Mesenchymal stem cell (in vitro differentiated cells and primary cell): ENCODE results near the gene ETV3L.

ENCODE experiments used
- DNase-seq: peaks from one replicate; pipeline ENCODE4 v3.0.0-alpha.2; 2013
- H2AFZ ChIP-seq: one replicate; pipeline ENCODE4 v1.6.1; 2013; ENCODE audit warnings: low read depth, mild to moderate bottlenecking, control low read depth, inconsistent platforms, low read length, moderate library complexity
- H2AK5ac ChIP-seq: 2 replicates; pipeline ENCODE4 v1.6.1; 2013; ENCODE audit warnings: low read length, moderate library complexity, mild to moderate bottlenecking, inconsistent platforms; ENCODE audit not compliant: severe bottlenecking
- H2BK120ac ChIP-seq: one replicate; pipeline ENCODE4 v1.6.1; 2013; ENCODE audit warnings: low read depth, mild to moderate bottlenecking, inconsistent platforms, low read length, moderate library complexity
- H2BK12ac ChIP-seq, 2 experiments: one replicate each; pipeline ENCODE4 v1.6.1; 2013; ENCODE audit warnings: inconsistent platforms in 2 of 2, low read length in 2 of 2, mild to moderate bottlenecking in 2 of 2, moderate library complexity in 2 of 2, control low read depth in 1 of 2
- H2BK15ac ChIP-seq: one replicate; pipeline ENCODE4 v1.6.1; 2013; ENCODE audit warnings: mild to moderate bottlenecking, low read depth, inconsistent platforms; ENCODE audit not compliant: poor library complexity, severe bottlenecking
- H2BK5ac ChIP-seq: 2 replicates; pipeline ENCODE4 v1.6.1; 2013; ENCODE audit warnings: low read depth, mild to moderate bottlenecking, low read length, control low read depth, inconsistent platforms; ENCODE audit not compliant: poor library complexity, severe bottlenecking
- H3K14ac ChIP-seq, 2 experiments: one replicate each; pipeline ENCODE4 v1.6.1; 2013; ENCODE audit warnings: inconsistent platforms in 2 of 2, low read length in 2 of 2, control low read depth in 1 of 2, mild to moderate bottlenecking in 1 of 2, moderate library complexity in 1 of 2
- H3K18ac ChIP-seq, 2 experiments: one replicate each; pipeline ENCODE4 v1.6.1; 2013; ENCODE audit warnings: inconsistent platforms in 2 of 2, low read length in 2 of 2, control low read depth in 1 of 2, low read depth in 1 of 2, mild to moderate bottlenecking in 1 of 2
- H3K23ac ChIP-seq, 2 experiments: one replicate each; pipeline ENCODE4 v1.6.1; 2013; ENCODE audit warnings: inconsistent platforms in 2 of 2, low read length in 2 of 2, mild to moderate bottlenecking in 2 of 2, moderate library complexity in 2 of 2, control low read depth in 1 of 2
- H3K27ac ChIP-seq: 2 replicates; pipeline ENCODE4 v1.5.1; 2013; ENCODE audit warnings: mild to moderate bottlenecking, moderate library complexity, low read length, control low read depth, inconsistent platforms; ENCODE audit not compliant: poor library complexity, severe bottlenecking
- H3K27me3 ChIP-seq, 2 experiments: 2 replicates each; pipeline versions ENCODE4 v1.6.1 to v1.7.0; 2013; ENCODE audit warnings: low read length in 2 of 2, mild to moderate bottlenecking in 2 of 2, moderate library complexity in 2 of 2, control low read depth in 1 of 2, inconsistent platforms in 1 of 2; ENCODE audit not compliant: control insufficient read depth in 1 of 2, insufficient read depth in 1 of 2
- H3K36me3 ChIP-seq, 2 experiments: 2 replicates each; pipeline versions ENCODE4 v1.6.1 to v1.7.0; 2013; ENCODE audit warnings: low read length in 2 of 2, control low read depth in 1 of 2, inconsistent platforms in 1 of 2, low read depth in 1 of 2, mild to moderate bottlenecking in 1 of 2; ENCODE audit not compliant: insufficient read depth in 2 of 2, control insufficient read depth in 1 of 2
- H3K4ac ChIP-seq, 2 experiments: one replicate each; pipeline ENCODE4 v1.6.1; 2013; ENCODE audit warnings: inconsistent platforms in 2 of 2, low read length in 2 of 2, mild to moderate bottlenecking in 2 of 2, moderate library complexity in 2 of 2, control low read depth in 1 of 2, low read depth in 1 of 2
- H3K4me1 ChIP-seq: 2 replicates; pipeline ENCODE4 v1.6.1; 2013; ENCODE audit warnings: low read depth, low read length, control low read depth; ENCODE audit not compliant: control insufficient read depth, insufficient read depth
- H3K4me2 ChIP-seq: 2 replicates; pipeline ENCODE4 v1.6.1; 2013; ENCODE audit warnings: low read length, mild to moderate bottlenecking, inconsistent platforms; ENCODE audit not compliant: poor library complexity, severe bottlenecking
- H3K4me3 ChIP-seq, 2 experiments: 2 replicates each; pipeline versions ENCODE4 v1.5.1 to v1.7.0; 2013; ENCODE audit warnings: low read length in 2 of 2, mild to moderate bottlenecking in 2 of 2, control low read depth in 1 of 2, low read depth in 1 of 2; ENCODE audit not compliant: insufficient read depth in 1 of 2
- H3K79me1 ChIP-seq: replicated peaks from 2 replicates; pipeline ENCODE4 v1.6.1; 2013; ENCODE audit warnings: mild to moderate bottlenecking, control low read depth, low read length, inconsistent platforms; ENCODE audit not compliant: poor library complexity, severe bottlenecking
- H3K9ac ChIP-seq: 2 replicates; pipeline ENCODE4 v1.7.0; 2013; ENCODE audit warnings: mild to moderate bottlenecking, low read length, moderate library complexity
- H3K9me3 ChIP-seq: 2 replicates; pipeline ENCODE4 v1.7.0; 2013; ENCODE audit warnings: mild to moderate bottlenecking, low read length; ENCODE audit not compliant: control insufficient read depth
- H4K8ac ChIP-seq: one replicate; pipeline ENCODE4 v1.6.1; 2013; ENCODE audit warnings: inconsistent platforms, mild to moderate bottlenecking, low read length, moderate library complexity
- H4K91ac ChIP-seq: one replicate; pipeline ENCODE4 v1.6.1; 2013; ENCODE audit warnings: mild to moderate bottlenecking, low read length, inconsistent platforms
- WGBS: methylation state at CpG from one replicate; pipeline ENCODE4 v1.1.7; 2013; ENCODE audit warnings: mixed read lengths; 5-methylcytosine and 5-hydroxymethylcytosine counted together

Gene ETV3L

GRCh38 chr1:157115851-157116736 is 16.5 kb upstream of the ETV3L start:
- Histone ChIP-seq H3K4me2 (no peak overlapping the region), H3K36me3 (peaks cover 0 to 7% of the 10 kb centered on the region in 2 experiments), H4K8ac (no peak overlapping the region), H3K18ac (no peak overlapping the region), H3K4me1 (peaks cover 2% of the 10 kb centered on the region), H2BK12ac (no peak overlapping the region), H3K27ac (no peak overlapping the region), H3K23ac (no peak overlapping the region), H2BK5ac (no peak overlapping the region), H3K4ac (no peak overlapping the region), H2BK15ac (no peak overlapping the region), H2BK120ac (no peak overlapping the region), H3K9ac (no peak overlapping the region), H2AFZ (no peak overlapping the region), H4K91ac (no peak overlapping the region), H3K79me1 (no peaks in the 10 kb centered on the region), H3K4me3 (no peak overlapping the region), H3K14ac (no peak overlapping the region), H3K9me3 (no peaks in the 10 kb centered on the region), H3K27me3 (peaks cover 41 to 43% of the 10 kb centered on the region in 2 experiments), H2AK5ac (no peak overlapping the region)
- 88% methylated on average over 14 of the region's 16 CpGs for WGBS
- DNase-seq = no peak

GRCh38 chr1:157115429-157115838 is 15.8 kb upstream of the ETV3L start:
- H3K4me3 ChIP-seq = no peak overlapping the region
- H3K4ac ChIP-seq = no peak overlapping the region
- H3K4me1 ChIP-seq = peaks cover 2% of the 10 kb centered on the region
- no peak overlapping the region for H2AFZ ChIP-seq
- no peak overlapping the region for H4K91ac ChIP-seq
- H3K9me3 ChIP-seq = no peaks in the 10 kb centered on the region
- H3K27me3 ChIP-seq = peaks cover 43 to 48% of the 10 kb centered on the region in 2 experiments
- H3K36me3 ChIP-seq = peaks cover 0 to 2% of the 10 kb centered on the region in 2 experiments
- H3K23ac ChIP-seq = no peak overlapping the region
- H3K4me2 ChIP-seq = no peak overlapping the region
- no peak overlapping the region for H2AK5ac ChIP-seq
- DNase-seq = no peak
- H2BK120ac ChIP-seq = no peak overlapping the region
- no peak overlapping the region for H2BK15ac ChIP-seq
- no peak overlapping the region for H4K8ac ChIP-seq
- no peaks in the 10 kb centered on the region for H3K79me1 ChIP-seq
- no peak overlapping the region for H2BK12ac ChIP-seq
- no peak overlapping the region for H3K14ac ChIP-seq
- no peak overlapping the region for H3K27ac ChIP-seq
- no peak overlapping the region for H3K9ac ChIP-seq
- no peak overlapping the region for H2BK5ac ChIP-seq
- WGBS = 78% methylated on average over 3 of the region's 3 CpGs
- H3K18ac ChIP-seq = no peak overlapping the region

DNA sequence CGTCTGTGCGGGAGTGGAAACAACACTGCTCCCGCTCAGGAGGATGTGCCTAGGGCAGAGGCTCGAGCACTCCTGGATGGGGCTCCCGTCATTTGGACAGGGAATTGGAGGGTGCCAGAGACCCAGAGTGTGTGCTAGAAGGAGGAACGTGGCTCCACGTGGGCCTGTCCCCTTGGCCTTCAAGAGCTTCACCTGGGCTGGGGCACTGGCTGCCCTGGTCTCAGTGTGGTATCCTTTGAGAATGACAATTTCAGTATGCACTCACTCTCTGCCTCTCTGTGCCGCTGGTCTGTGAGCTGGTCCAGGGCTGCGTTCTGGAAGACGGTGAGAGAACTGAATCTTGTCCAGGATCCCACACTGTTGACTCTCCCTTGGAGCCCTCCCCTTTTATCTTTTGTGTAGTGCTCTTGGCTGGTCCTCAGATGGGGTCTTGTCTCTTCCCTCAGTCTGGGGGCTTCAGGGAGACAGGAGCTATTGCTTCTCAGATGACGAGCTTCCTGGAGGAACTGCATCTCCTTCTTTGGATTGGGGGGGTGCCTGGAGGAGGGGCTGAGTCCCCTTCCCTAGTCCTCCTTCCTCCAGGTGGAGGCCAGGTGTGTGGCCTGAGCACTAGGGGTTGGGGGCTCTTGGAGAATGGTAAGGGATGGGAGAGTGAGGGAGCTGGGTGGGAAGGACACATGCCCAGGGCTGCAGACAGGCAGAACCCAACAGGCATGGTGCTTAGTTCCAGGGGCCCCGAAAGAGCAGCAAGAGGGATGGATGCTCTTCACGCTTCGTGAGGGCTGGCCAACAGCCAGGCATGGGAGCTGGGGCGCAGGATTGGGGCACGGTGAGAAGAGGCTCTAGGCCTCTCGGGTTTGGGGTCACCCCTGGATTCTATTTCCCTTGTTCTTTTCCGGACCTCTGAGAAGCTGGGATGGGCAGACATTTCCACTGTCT is 14.8 kb upstream of the ETV3L start:
- H2BK5ac ChIP-seq = no peak overlapping the region
- H3K4me2 ChIP-seq = no peak overlapping the region

DNA sequence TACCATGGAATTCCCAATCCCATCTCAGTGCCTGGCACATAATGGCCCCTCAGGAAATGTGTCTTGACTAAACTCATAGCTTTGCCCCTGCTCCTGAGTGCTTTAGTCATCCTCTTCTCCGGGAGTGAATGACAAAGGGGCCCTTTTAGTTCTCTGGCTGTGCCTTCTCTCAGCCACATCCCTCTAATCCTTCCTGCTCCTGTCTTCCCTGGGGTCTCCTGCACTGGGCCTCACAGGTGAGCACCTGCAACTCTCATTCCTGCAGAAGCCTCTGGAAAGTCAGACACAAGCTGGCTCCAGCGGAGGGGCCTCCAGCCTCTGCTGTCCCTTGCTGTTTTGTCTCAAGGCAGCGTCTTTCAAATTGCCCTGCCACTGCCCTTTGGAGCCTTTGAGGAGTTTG is 14.0 kb upstream of the ETV3L start:
- Histone ChIP-seq H3K36me3 (no peaks in the 10 kb centered on the region), H3K4ac (no peak overlapping the region), H3K18ac (no peak overlapping the region), H2BK120ac (no peak overlapping the region), H3K23ac (no peak overlapping the region), H2AFZ (no peak overlapping the region), H3K14ac (no peak overlapping the region), H3K9ac (no peak overlapping the region), H2AK5ac (no peak overlapping the region), H3K4me3 (no peak overlapping the region), H2BK15ac (no peak overlapping the region), H3K9me3 (no peaks in the 10 kb centered on the region), H3K27me3 (peaks cover 43 to 49% of the 10 kb centered on the region in 2 experiments), H3K4me1 (peaks cover 2% of the 10 kb centered on the region), H3K27ac (no peak overlapping the region), H3K79me1 (no peaks in the 10 kb centered on the region), H4K91ac (no peak overlapping the region), H4K8ac (no peak overlapping the region), H3K4me2 (no peak overlapping the region), H2BK12ac (no peak overlapping the region), H2BK5ac (no peak overlapping the region)
- 45% methylated on average over 3 of the region's 3 CpGs for WGBS
- DNase-seq = no peak

More for the DNA sequence above, 14.8 kb upstream of the ETV3L start:
- no peak overlapping the region for H2BK12ac ChIP-seq
- no peak overlapping the region for H2BK15ac ChIP-seq
- peak overlapping the region in 1 of 2 experiments; percentile 69 for H3K14ac ChIP-seq
- no peak overlapping the region for H4K91ac ChIP-seq
- H2BK120ac ChIP-seq = no peak overlapping the region
- 87% methylated on average over 17 of the region's 18 CpGs for WGBS
- no peak overlapping the region for H3K4ac ChIP-seq
- no peaks in the 10 kb centered on the region for H3K9me3 ChIP-seq
- no peak overlapping the region for H2AFZ ChIP-seq
- H3K79me1 ChIP-seq = no peaks in the 10 kb centered on the region
- no peak overlapping the region for H3K23ac ChIP-seq
- peaks cover 2% of the 10 kb centered on the region for H3K4me1 ChIP-seq
- H2AK5ac ChIP-seq = no peak overlapping the region
- no peak overlapping the region for H3K18ac ChIP-seq
- no peak overlapping the region for H3K4me3 ChIP-seq
- no peak for DNase-seq
- peaks cover 43 to 49% of the 10 kb centered on the region in 2 experiments for H3K27me3 ChIP-seq
- H3K9ac ChIP-seq = no peak overlapping the region
- H3K36me3 ChIP-seq = no peaks in the 10 kb centered on the region
- H3K27ac ChIP-seq = no peak overlapping the region
- H4K8ac ChIP-seq = no peak overlapping the region
